ENCODE results near the gene CENPP. TPM values are rescaled to one million over a fixed set of nuclear protein-coding genes. Genes with fewer than 3 reads are reported as not detected.
A peak's percentile ranks its signal among the peaks of the same experiment; 100 is the strongest.

CENPP gene
- total RNA-seq, 4 donors from 2014 or later: 0.37 to 7.1 (median 3.2) TPM

- Histone ChIP-seq H3K27ac (peak overlapping the region; percentile 52 to 75 (median 60)), H3K4me1 (peaks cover 4 to 21% (median 4%) of the 10 kb centered on the region in 4 donors), H3K4me3 (no peak overlapping the region), H3K27me3 (no peaks in the 10 kb centered on the region), H3K9me3 (no peaks in the 10 kb centered on the region), H3K36me3 (no peaks in the 10 kb centered on the region)
- TF ChIP-seq EP300 (IDR thresholded peaks at IDR 0.05; ENCODE audit: low read depth) (no peak), CTCF (IDR thresholded peaks at IDR 0.05) (peak; percentile 36 to 48 (median 42)), POLR2AphosphoS5 (IDR thresholded peaks at IDR 0.05) (peak in 2 of 3 donors; percentile 25 to 54)
- peak; percentile 26 for DNase-seq
- 70 to 76% methylated on average over 2 to 5 of the region's 5 CpGs for WGBS, 2 donors (ENCODE audit: low coverage in 1 of 2)
- intact Hi-C loops (cut with DNase I; ENCODE audit: low total_unique reads): loop anchor here (10.0 kb wide), 1 partner anchor 113 kb away; no protein-coding TSS in a partner anchor
- in situ Hi-C loops (cut with MboI; ENCODE audit: low pct_ligation_motif_present in 1 of 4, low pct_unique_long_range_greater_than_20kb in 1 of 4, low sequenced_read_pairs in 3 of 4): loop anchor here in 1 of 4 donors (10.0 kb wide), 1 partner anchor 133 kb away; no protein-coding TSS in a partner anchor
Observed at GRCh38 chr9:92501671-92502393, 176.1 kb downstream of the CENPP start.

- no peak overlapping the region for H3K27ac ChIP-seq
- TF ChIP-seq POLR2A (IDR thresholded peaks at IDR 0.05) (no peak), CTCF (IDR thresholded peaks at IDR 0.05) (no peak), EP300 (IDR thresholded peaks at IDR 0.05; ENCODE audit: low read depth) (no peak), POLR2AphosphoS5 (IDR thresholded peaks at IDR 0.05) (no peak)
- no peak overlapping the region for H3K4me3 ChIP-seq
- intact Hi-C loops (cut with DNase I; ENCODE audit: low total_unique reads) (loop anchor here (10.0 kb wide), 1 partner anchor 112 kb away; no protein-coding TSS in a partner anchor), in situ Hi-C loops (cut with MboI; ENCODE audit: low pct_ligation_motif_present in 1 of 4, low pct_unique_long_range_greater_than_20kb in 1 of 4, low sequenced_read_pairs in 3 of 4) (loop anchor here in 1 of 4 donors (10.0 kb wide), 1 partner anchor 132 kb away; no protein-coding TSS in a partner anchor)
- H3K9me3 ChIP-seq: no peaks in the 10 kb centered on the region
- no peaks in the 10 kb centered on the region for H3K27me3 ChIP-seq
- no peaks in the 10 kb centered on the region for H3K36me3 ChIP-seq
- no peak for DNase-seq
- H3K4me1 ChIP-seq: peaks cover 8 to 35% (median 16%) of the 10 kb centered on the region in 4 donors
- 82 to 100% methylated on average over 1 to 2 of the region's 2 CpGs for WGBS, 2 donors (ENCODE audit: low coverage in 1 of 2)
Observed at GRCh38 chr9:92503156-92503555, 177.4 kb downstream of the CENPP start.

- no peaks in the 10 kb centered on the region for H3K36me3 ChIP-seq
- TF ChIP-seq CTCF (IDR thresholded peaks at IDR 0.05) (no peak), POLR2A (IDR thresholded peaks at IDR 0.05) (no peak), POLR2AphosphoS5 (IDR thresholded peaks at IDR 0.05) (no peak), EP300 (IDR thresholded peaks at IDR 0.05; ENCODE audit: low read depth) (no peak)
- H3K27ac ChIP-seq: peak overlapping the region; percentile 58 to 83 (median 69)
- no peak overlapping the region for H3K4me3 ChIP-seq
- 98% methylated on average over 2 of the region's 2 CpGs; no CpG with 5 or more reads in 1 of the 2 donors for WGBS, 2 donors (ENCODE audit: low coverage in 1 of 2)
- no peak for DNase-seq
- no peaks in the 10 kb centered on the region for H3K9me3 ChIP-seq
- no peaks in the 10 kb centered on the region for H3K27me3 ChIP-seq
- in situ Hi-C loops (cut with MboI; ENCODE audit: low pct_ligation_motif_present in 1 of 4, low pct_unique_long_range_greater_than_20kb in 1 of 4, low sequenced_read_pairs in 3 of 4) (loop anchor here in 1 of 4 donors (10.0 kb wide), 1 partner anchor 130 kb away; no protein-coding TSS in a partner anchor), intact Hi-C loops (cut with DNase I; ENCODE audit: low total_unique reads) (loop anchor here (10.0 kb wide), 1 partner anchor 110 kb away; no protein-coding TSS in a partner anchor)
- peaks cover 11 to 37% (median 19%) of the 10 kb centered on the region in 4 donors for H3K4me1 ChIP-seq
Observed at GRCh38 chr9:92504881-92505280, 179.1 kb downstream of the CENPP start.

- Histone ChIP-seq H3K4me1 (peaks cover 11 to 37% (median 19%) of the 10 kb centered on the region in 4 donors), H3K27me3 (no peaks in the 10 kb centered on the region), H3K27ac (peak overlapping the region; percentile 62 to 83 (median 70)), H3K4me3 (no peak overlapping the region), H3K9me3 (no peaks in the 10 kb centered on the region), H3K36me3 (no peaks in the 10 kb centered on the region)
- WGBS, 2 donors (ENCODE audit: low coverage in 1 of 2): 78 to 100% methylated on average over 3 of the region's 3 CpGs
- DNase-seq: no peak
- TF ChIP-seq POLR2A (IDR thresholded peaks at IDR 0.05): no peak
- TF ChIP-seq POLR2AphosphoS5 (IDR thresholded peaks at IDR 0.05): peak; percentile 12 to 63 (median 15)
- in situ Hi-C loops (cut with MboI; ENCODE audit: low pct_ligation_motif_present in 1 of 4, low pct_unique_long_range_greater_than_20kb in 1 of 4, low sequenced_read_pairs in 3 of 4) (loop anchor here in 1 of 4 donors (10.0 kb wide), 1 partner anchor 128 kb away; no protein-coding TSS in a partner anchor), intact Hi-C loops (cut with DNase I; ENCODE audit: low total_unique reads) (loop anchor here (10.0 kb wide), 1 partner anchor 108 kb away; no protein-coding TSS in a partner anchor)
Observed at GRCh38 chr9:92506184-92506857, 180.6 kb downstream of the CENPP start.

Measured in transverse colon (tissue), 4 donors.